Tibial artery (tissue), 4 donors: ENCODE data around the gene COL6A5.

Experiments used
- DNase-seq, 2 donors: peaks; one replicate each; pipeline ENCODE4 v3.0.0-alpha.2; 2019
- H3K27ac ChIP-seq, 2 donors: fragments of 200-600 bp; sonication (generic) in 1 of 2; 1 replicate in 1 of 2; 2 replicates in 1 of 2; pipeline ENCODE4 v1.5.1; 2018 to 2019; ENCODE audit warnings: mild to moderate bottlenecking in 1 of 2
- H3K27me3 ChIP-seq, 2 donors: fragments of 200-600 bp; sonication (generic) in 1 of 2; one replicate each; pipeline versions ENCODE4 v1.5.1 to v1.6.0; 2016 to 2019
- H3K36me3 ChIP-seq, 3 donors: fragments of 200-600 bp; sonication (generic) in 2 of 3; one replicate each; pipeline ENCODE4 v1.5.1; 2016 to 2019; ENCODE audit warnings: mild to moderate bottlenecking in 2 of 3
- H3K4me1 ChIP-seq, 4 donors: fragments of 200-600 bp; sonication (generic) in 2 of 4; 1 replicate in 3 of 4; 2 replicates in 1 of 4; pipeline ENCODE4 v1.5.1; 2016 to 2019
- H3K4me3 ChIP-seq, 2 donors: fragments of 200-600 bp; sonication (generic) in 1 of 2; 1 replicate in 1 of 2; 2 replicates in 1 of 2; pipeline ENCODE4 v1.5.1; 2018 to 2019; ENCODE audit warnings: mild to moderate bottlenecking in 2 of 2
- H3K9me3 ChIP-seq, 3 donors: fragments of 200-600 bp; sonication (generic) in 1 of 3; one replicate each; pipeline ENCODE4 v1.5.1; 2016 to 2019
- CTCF ChIP-seq, 2 experiments: fragments of 200-600 bp in 1 of 2; fragments of 450-650 bp in 1 of 2; IDR thresholded peaks; one replicate each; pipeline ENCODE4 v1.5.1; 2017 to 2019; ENCODE audit warnings: antibody characterized with exemption in 2 of 2, mild to moderate bottlenecking in 1 of 2, moderate library complexity in 1 of 2
- intact Hi-C: fragments of 100-400 bp; cut with DNase I; formaldehyde crosslinking; loops from one replicate; pipeline ENCODE4 v1.15.0; 2023; ENCODE audit warnings: low total_unique reads

Gene COL6A5

DNA sequence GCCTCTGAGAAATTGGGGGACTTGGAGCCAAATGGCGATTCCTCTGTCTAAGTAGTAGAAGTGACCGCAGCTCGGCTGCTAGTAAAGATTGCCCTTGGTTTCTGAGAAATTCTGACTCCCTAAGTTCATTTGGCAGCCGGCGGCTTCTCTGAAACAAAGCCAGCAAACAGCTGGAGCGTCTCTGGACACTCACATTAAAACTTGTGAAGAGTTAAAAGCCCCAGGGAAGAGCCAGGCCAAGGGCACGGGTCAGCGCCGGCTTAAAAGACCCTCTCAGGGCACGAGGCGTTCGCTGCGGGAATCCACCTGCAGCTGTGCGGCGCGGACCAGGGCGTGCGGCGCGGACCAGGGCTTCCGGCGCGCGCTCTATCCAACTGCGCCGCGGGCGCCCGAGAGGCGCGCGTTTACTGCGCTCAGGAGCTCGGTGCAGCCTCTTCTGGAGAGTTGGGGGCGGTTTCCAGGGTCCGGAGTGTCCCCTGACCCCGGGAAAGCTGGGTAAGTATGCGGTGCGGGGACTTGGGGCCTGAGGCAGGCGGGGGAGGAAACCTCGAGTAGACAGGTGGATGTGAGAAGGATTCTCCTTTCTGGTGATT is at the start of gene COL6A5:
COL6A5 (plus strand) TSS at position 186 of the 593 bp plus-strand sequence. CDS start 27,967 bp downstream, outside the sequence.
- no peak within 1 kb of the TSS for H3K4me3 ChIP-seq
- intact Hi-C loops, result no loop called here
- no peak for DNase-seq

GRCh38 chr3:130299531-130299930 is 45.9 kb upstream of the COL6A5 start:
- no peaks in the 10 kb centered on the region for H3K36me3 ChIP-seq

More for the DNA sequence above, at the start of gene COL6A5:
- H3K27ac ChIP-seq, result no peak within 1 kb of the TSS
- no peaks in the 10 kb centered on the region for H3K9me3 ChIP-seq
- no peaks in the 10 kb centered on the region for H3K36me3 ChIP-seq
- H3K4me1 ChIP-seq, result no peaks in the 10 kb centered on the region
- H3K27me3 ChIP-seq, result peaks cover 0 to 7% of the 10 kb centered on the region in 2 donors
- no peak for TF ChIP-seq CTCF (IDR thresholded peaks at IDR 0.05)

GRCh38 chr3:130300888-130301287 is 44.6 kb upstream of the COL6A5 start:
- H3K27ac ChIP-seq, result no peak overlapping the region
- no peaks in the 10 kb centered on the region for H3K27me3 ChIP-seq
- no peaks in the 10 kb centered on the region for H3K9me3 ChIP-seq
- no peaks in the 10 kb centered on the region for H3K4me1 ChIP-seq
- H3K4me3 ChIP-seq, result no peak overlapping the region
- TF ChIP-seq CTCF (IDR thresholded peaks at IDR 0.05), result no peak
- DNase-seq, result no peak
- no peaks in the 10 kb centered on the region for H3K36me3 ChIP-seq
- intact Hi-C loops, result no loop called here

More at GRCh38 chr3:130299531-130299930, 45.9 kb upstream of the COL6A5 start:
- H3K27me3 ChIP-seq, result no peaks in the 10 kb centered on the region
- peaks cover 0 to 4% (median 0%) of the 10 kb centered on the region in 3 donors for H3K9me3 ChIP-seq
- no peak for DNase-seq
- no peak for TF ChIP-seq CTCF (IDR thresholded peaks at IDR 0.05)
- no peak overlapping the region for H3K27ac ChIP-seq
- H3K4me3 ChIP-seq, result no peak overlapping the region
- intact Hi-C loops, result no loop called here
- no peaks in the 10 kb centered on the region for H3K4me1 ChIP-seq

GRCh38 chr3:130310109-130310508 is 35.4 kb upstream of the COL6A5 start:
- H3K27ac ChIP-seq, result no peak overlapping the region
- no peaks in the 10 kb centered on the region for H3K9me3 ChIP-seq
- no peaks in the 10 kb centered on the region for H3K4me1 ChIP-seq
- no peaks in the 10 kb centered on the region for H3K36me3 ChIP-seq
- no peak for DNase-seq
- TF ChIP-seq CTCF (IDR thresholded peaks at IDR 0.05), result no peak
- intact Hi-C loops, result no loop called here
- H3K4me3 ChIP-seq, result no peak overlapping the region
- H3K27me3 ChIP-seq, result no peaks in the 10 kb centered on the region

GRCh38 chr3:130312374-130312773 is 33.1 kb upstream of the COL6A5 start:
- TF ChIP-seq CTCF (IDR thresholded peaks at IDR 0.05), result no peak
- Histone ChIP-seq H3K4me1 (no peaks in the 10 kb centered on the region), H3K27me3 (no peaks in the 10 kb centered on the region), H3K36me3 (no peaks in the 10 kb centered on the region), H3K9me3 (no peaks in the 10 kb centered on the region), H3K4me3 (no peak overlapping the region), H3K27ac (no peak overlapping the region)
- no peak for DNase-seq
- intact Hi-C loops, result no loop called here

DNA sequence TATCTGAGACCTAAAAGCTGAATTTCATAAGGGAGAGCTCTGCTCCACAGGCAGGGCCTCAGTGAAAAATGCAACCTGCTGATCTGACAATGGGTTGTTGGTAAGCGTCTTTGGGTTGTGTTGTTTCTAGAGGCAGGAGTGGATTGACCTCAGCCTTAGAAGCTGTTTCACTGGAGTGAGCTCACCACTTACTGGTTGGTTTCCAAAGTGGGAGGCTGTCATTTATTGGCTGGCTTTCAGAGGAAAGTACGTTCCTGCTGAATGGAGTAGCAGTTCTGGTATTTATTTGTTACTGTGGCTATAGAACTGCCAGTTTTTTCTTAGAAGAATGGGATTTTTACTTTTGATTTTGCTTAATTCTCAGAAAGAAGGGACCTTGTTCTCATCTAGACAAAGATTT is 29.3 kb upstream of the COL6A5 start:
- H3K4me3 ChIP-seq, result no peak overlapping the region
- intact Hi-C loops, result no loop called here
- TF ChIP-seq CTCF (IDR thresholded peaks at IDR 0.05), result no peak
- no peak overlapping the region for H3K27ac ChIP-seq
- no peaks in the 10 kb centered on the region for H3K36me3 ChIP-seq
- no peaks in the 10 kb centered on the region for H3K27me3 ChIP-seq
- H3K4me1 ChIP-seq, result no peaks in the 10 kb centered on the region
- H3K9me3 ChIP-seq, result peaks cover 0 to 1% (median 0%) of the 10 kb centered on the region in 3 donors
- no peak for DNase-seq
